Measurements from ENCODE around the gene FBXW2.
"Not testable (repeated sequence)": the region's sequence is repeated elsewhere in the genome, so short reads cannot be mapped to it uniquely, and the experiment has no call there.

The FBXW2 gene, protein sequence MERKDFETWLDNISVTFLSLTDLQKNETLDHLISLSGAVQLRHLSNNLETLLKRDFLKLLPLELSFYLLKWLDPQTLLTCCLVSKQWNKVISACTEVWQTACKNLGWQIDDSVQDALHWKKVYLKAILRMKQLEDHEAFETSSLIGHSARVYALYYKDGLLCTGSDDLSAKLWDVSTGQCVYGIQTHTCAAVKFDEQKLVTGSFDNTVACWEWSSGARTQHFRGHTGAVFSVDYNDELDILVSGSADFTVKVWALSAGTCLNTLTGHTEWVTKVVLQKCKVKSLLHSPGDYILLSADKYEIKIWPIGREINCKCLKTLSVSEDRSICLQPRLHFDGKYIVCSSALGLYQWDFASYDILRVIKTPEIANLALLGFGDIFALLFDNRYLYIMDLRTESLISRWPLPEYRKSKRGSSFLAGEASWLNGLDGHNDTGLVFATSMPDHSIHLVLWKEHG

GRCh38 chr9:120792898-120793765, at the start of gene FBXW2:
Gene FBXW2 (minus strand): TSS chr9:120793416. CDS start chr9:120788258, 5,158 bp downstream.
- peak; percentile 91 for DNase-seq

DNA sequence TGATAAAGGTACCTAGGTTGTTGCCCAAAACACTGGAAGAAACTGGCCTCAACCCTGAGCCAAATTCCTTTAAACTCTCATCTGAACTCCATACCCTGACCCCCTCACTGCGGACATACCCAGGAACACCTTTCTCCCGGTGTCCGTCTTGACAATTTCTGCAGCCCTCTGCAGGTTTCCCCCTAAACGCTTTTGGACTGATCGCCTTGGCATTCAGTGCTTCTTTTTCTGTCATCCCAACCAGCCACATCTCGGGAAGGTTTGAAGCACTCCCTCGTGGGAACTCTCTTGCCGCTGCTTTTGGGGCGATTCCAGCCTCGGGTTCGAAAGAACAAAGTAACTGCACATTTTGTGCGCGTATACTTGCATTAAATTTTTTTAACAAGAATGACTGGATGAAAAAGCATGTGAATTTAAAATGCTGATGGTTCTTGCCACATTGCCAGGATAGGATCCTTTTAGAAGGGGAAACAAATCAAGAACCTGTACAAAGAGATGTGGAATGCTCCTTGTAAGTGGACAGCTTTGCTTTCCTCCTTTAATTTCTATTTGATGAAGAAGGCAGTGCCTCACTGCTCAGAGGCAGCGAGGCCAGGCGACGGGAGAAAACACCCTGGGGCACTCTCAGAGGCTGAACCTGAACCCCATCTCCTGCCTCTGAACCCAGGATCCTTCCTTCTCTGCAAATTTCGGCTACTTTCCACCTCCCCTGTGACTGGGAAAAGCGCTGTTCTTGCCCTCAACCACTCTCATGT, 48.9 kb upstream of the FBXW2 start:
- DNase-seq: peak; percentile 34

DNA sequence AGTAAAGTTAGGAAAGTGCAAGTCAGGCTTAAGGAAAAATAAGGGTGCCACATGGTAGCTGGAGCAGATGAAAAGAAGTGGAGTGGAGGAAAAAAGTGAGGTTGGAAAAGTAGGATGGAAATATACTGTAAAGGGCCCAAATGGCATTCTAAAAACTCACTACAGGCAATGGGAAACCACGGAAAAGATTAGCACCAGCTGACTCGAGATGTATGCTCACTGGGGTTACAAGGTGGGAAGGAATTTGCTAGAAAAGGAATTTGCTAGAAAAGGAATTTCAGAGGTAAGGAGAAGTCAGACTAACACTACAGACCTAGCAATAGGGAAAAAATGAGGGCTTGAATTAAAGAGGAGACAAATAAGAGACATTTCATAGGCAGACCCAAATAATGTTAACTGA, 45.9 kb upstream of the FBXW2 start:
- DNase-seq: peak; percentile 19

- no peak for DNase-seq
Measured at GRCh38 chr9:120837921-120838320, 44.7 kb upstream of the FBXW2 start.

DNA sequence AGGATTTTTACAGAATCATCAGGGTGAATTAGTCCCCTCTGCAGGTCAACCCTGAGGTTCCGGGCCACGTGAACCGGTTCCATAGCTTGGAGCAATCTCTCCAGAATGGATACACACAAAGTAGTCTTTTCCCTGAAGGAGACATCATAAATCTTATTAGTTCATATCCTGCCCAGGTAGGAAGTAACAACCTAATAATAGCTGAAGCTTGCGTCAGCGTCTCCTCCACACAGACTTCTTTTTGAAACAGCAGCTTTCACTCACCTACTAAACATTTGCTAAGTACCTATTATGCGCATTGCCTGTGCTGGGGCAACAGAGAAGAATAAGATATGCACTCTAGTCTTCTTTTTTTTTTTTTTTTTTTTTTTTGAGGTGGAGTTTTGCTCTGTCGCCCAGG, 40.1 kb upstream of the FBXW2 start:
- DNase-seq: no peak

- no peak for DNase-seq
Measured at GRCh38 chr9:120832807-120833206, 39.6 kb upstream of the FBXW2 start.

GRCh38 chr9:120830865-120831264, 37.6 kb upstream of the FBXW2 start:
- DNase-seq: no peak

GRCh38 chr9:120830151-120830550, 36.9 kb upstream of the FBXW2 start:
- peak; percentile 68 for DNase-seq

GRCh38 chr9:120829650-120830049, 36.4 kb upstream of the FBXW2 start:
- DNase-seq: no peak

DNA sequence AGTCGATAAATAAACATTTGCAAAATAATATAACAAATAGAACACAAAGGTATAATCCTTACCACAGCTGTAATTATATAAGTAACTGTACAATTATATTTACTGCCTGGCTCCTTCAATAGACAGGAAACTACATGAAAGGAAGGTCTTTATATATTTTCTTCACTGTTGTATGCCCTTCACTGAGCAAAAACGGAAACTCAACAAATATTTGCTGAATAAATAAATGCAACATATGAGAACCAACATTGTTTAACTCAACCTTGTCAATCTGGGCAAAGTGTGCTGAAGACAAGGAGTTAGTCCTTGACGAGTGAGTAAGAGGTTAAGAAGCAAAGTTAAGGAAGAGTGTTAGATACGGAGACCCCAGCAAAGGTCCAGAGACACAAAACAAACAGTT, 26.9 kb upstream of the FBXW2 start:
- no peak for DNase-seq

GRCh38 chr9:120818595-120818994, 25.4 kb upstream of the FBXW2 start:
- no peak for DNase-seq

GRCh38 chr9:120815075-120815474, 21.9 kb upstream of the FBXW2 start:
- DNase-seq: no peak

- no peak for DNase-seq
Measured at GRCh38 chr9:120808931-120809330, 15.7 kb upstream of the FBXW2 start.

GRCh38 chr9:120807607-120808379, 14.6 kb upstream of the FBXW2 start:
- no peak for DNase-seq

GRCh38 chr9:120804784-120805363, 11.7 kb upstream of the FBXW2 start:
- not testable (repeated sequence) for DNase-seq

DNA sequence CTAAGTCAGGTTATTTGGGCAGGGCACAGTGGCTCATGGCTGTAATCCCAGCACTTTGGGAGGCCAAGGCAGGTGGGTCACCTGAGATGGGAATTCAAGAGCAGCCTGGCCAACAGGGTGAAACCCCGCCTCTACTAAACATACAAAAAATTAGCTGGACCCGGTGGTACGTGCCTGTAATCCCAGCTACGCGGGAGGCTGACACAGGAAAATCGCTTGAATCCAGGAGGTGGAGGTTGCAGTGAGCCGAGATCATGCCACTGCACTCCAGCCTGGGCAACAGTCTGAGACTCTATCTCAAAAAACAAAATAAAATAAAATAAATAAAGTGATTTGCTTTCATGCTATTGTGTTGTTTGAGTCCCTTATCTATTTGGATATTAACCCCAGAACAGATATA, 8.2 kb upstream of the FBXW2 start:
- no peak for DNase-seq

DNA sequence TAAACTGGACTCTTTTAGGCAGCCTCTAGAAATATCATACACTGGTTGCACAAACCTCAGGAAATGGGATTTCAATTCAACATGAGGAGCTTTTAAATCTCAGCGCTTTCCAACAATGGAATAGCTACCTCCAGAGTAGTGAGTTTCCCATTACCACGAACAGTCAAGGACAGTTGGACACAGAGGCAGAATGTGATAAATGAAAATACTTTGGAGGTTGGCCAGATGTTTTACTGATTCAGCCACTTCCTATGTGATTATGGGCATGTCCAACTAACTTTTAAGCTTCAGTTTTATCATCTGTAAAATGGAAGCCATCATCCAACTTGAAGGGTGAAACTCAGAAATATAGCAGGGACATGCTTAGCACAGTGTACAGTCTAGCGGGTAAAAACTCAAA, 2.1 kb downstream of the FBXW2 start:
- peak; percentile 10 for DNase-seq

GRCh38 chr9:120787933-120788332, 5.3 kb downstream of the FBXW2 start:
- DNase-seq: no peak

- DNase-seq: peak; percentile 40
Measured at GRCh38 chr9:120783602-120784047, 9.6 kb downstream of the FBXW2 start.

DNA sequence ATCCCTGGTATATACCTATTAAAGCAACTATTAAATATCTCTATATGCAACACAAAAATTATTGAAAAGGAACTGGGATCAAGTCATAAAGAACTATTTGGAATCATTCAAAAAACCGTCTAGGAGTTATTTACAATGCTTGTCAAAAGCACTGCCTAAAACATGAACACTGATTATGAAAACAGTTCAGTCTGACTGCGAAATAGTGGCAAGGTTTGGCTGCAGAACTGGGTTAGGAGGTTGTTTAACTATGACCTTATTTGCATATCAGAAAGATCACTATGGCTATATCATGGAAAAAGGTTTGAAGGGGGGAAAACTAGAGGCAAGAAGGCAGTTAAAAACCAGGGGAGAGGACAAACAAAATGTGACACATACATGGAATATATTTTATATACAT, 12.0 kb downstream of the FBXW2 start:
- DNase-seq: no peak

GRCh38 chr9:120780367-120780766, 12.8 kb downstream of the FBXW2 start:
- no peak for DNase-seq

DNA sequence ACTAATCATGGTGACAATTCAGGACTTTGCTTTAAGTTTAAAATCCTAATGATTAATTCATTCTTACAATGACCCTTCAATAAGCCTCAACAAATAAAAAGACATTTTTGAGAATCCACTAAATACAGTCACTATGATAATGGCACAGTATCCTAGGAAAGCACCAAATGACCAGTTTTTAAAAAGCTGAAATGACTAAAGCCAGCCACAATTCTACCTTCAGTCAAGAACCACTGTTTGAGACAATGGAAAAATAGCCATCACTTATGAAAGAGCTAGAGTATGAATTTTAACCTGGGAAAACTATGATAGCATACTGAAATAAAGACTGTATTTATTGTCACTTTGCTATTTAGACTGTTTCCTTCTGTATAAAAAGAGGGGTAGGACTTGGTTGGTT, 14.0 kb downstream of the FBXW2 start:
- DNase-seq: no peak

All from EL (cell line).